Loucy (cell line): Measurements from ENCODE around the gene USP21.

Experiments used
- H2AFZ ChIP-seq: fragments of 200-600 bp; sonication (generic); 2 replicates; pipeline ENCODE4 v1.6.0; 2016; ENCODE audit warnings: antibody characterized with exemption, mild to moderate bottlenecking, low read length, moderate library complexity
- H3F3A ChIP-seq: fragments of 200-600 bp; 2 replicates; pipeline ENCODE4 v1.6.0; 2016; ENCODE audit warnings: antibody characterized with exemption, low read depth, mild to moderate bottlenecking
- H3K27me3 ChIP-seq: fragments of 200-600 bp; sonication (generic); 2 replicates; pipeline ENCODE4 v1.6.1; 2014; ENCODE audit warnings: low read length, mild to moderate bottlenecking; ENCODE audit not compliant: insufficient read depth, poor library complexity, severe bottlenecking
- H3K36me3 ChIP-seq: fragments of 200-600 bp; sonication (generic); 2 replicates; pipeline ENCODE4 v1.6.1; 2016; ENCODE audit warnings: low read length; ENCODE audit not compliant: insufficient read depth
- H3K4me1 ChIP-seq: fragments of 200-600 bp; sonication (generic); 2 replicates; pipeline ENCODE4 v1.5.1; 2014; ENCODE audit warnings: low read length, mild to moderate bottlenecking; ENCODE audit not compliant: insufficient read depth, poor library complexity, severe bottlenecking
- H3K4me2 ChIP-seq: fragments of 200-600 bp; sonication (generic); 2 replicates; pipeline ENCODE4 v1.6.0; 2014; ENCODE audit warnings: antibody characterized with exemption, low read length, low read depth, mild to moderate bottlenecking; ENCODE audit not compliant: poor library complexity, severe bottlenecking
- H3K4me3 ChIP-seq: fragments of 200-600 bp; sonication (generic); 2 replicates; pipeline ENCODE4 v1.5.1; 2014; ENCODE audit warnings: low read length, mild to moderate bottlenecking, mixed read lengths; ENCODE audit not compliant: poor library complexity, severe bottlenecking
- H3K79me2 ChIP-seq: fragments of 200-600 bp; sonication (generic); 2 replicates; pipeline ENCODE4 v1.6.1; 2014; ENCODE audit warnings: low read length; ENCODE audit not compliant: insufficient read depth
- H3K9ac ChIP-seq: fragments of 200-600 bp; sonication (generic); 2 replicates; pipeline ENCODE4 v1.6.0; 2014; ENCODE audit warnings: mild to moderate bottlenecking, low read depth, low read length, moderate library complexity; ENCODE audit not compliant: poor library complexity, severe bottlenecking
- H3K9me2 ChIP-seq: fragments of 200-600 bp; sonication (generic); replicated peaks from 2 replicates; pipeline ENCODE4 v1.6.1; 2016; ENCODE audit warnings: low read depth, low read length, mixed read lengths
- H3K9me3 ChIP-seq: fragments of 200-600 bp; sonication (generic); 2 replicates; pipeline ENCODE4 v1.6.1; 2014; ENCODE audit warnings: mild to moderate bottlenecking, antibody characterized with exemption, low read length, low read depth; ENCODE audit not compliant: insufficient read depth
- H4K20me1 ChIP-seq: fragments of 200-600 bp; sonication (generic); 2 replicates; pipeline ENCODE4 v1.6.0; 2014; ENCODE audit warnings: antibody characterized with exemption, low read length, mild to moderate bottlenecking; ENCODE audit not compliant: insufficient read depth, poor library complexity, severe bottlenecking
- EZH2phosphoT487 ChIP-seq: fragments of 200-600 bp; IDR thresholded peaks from 2 replicates; pipeline ENCODE4 v1.6.1; 2018; ENCODE audit warnings: antibody characterized with exemption, mild to moderate bottlenecking, moderate library complexity, borderline replicate concordance
- TF ChIP-seq, protein P1 (sequence below): fragments of 200-600 bp; sonication (generic); conservative IDR thresholded peaks from 2 replicates; pipeline ENCODE4 v1.5.1; 2014; ENCODE audit warnings: mild to moderate bottlenecking, antibody characterized with exemption, low read length

The USP21 gene

DNA sequence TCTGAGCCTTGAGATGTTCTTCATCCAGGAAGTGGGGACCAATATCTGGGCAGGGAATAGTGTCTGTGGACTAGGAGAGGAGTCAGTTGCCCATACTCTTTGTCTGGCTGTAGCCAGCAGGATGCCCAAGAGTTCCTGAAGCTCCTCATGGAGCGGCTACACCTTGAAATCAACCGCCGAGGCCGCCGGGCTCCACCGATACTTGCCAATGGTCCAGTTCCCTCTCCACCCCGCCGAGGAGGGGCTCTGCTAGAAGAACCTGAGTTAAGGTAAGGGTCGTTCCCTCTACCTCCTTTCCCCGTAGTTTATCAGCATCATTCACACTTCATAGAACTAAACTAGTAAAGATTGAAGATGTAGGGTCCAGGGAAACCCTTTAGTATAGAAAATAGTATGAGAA, 3.5 kb downstream of the USP21 start:
- no peak overlapping the region for H3K4me3 ChIP-seq
- H3K9me3 ChIP-seq = no peaks in the 10 kb centered on the region
- H3K36me3 ChIP-seq = peaks cover 9% of the 10 kb centered on the region; the same call in 1 of the 2 replicates
- H3K4me2 ChIP-seq = peak overlapping the region; percentile 80
- H3K27me3 ChIP-seq = no peaks in the 10 kb centered on the region
- no peaks in the 10 kb centered on the region for H3K9me2 ChIP-seq
- no peaks in the 10 kb centered on the region for H4K20me1 ChIP-seq
- TF ChIP-seq, protein P1, sequence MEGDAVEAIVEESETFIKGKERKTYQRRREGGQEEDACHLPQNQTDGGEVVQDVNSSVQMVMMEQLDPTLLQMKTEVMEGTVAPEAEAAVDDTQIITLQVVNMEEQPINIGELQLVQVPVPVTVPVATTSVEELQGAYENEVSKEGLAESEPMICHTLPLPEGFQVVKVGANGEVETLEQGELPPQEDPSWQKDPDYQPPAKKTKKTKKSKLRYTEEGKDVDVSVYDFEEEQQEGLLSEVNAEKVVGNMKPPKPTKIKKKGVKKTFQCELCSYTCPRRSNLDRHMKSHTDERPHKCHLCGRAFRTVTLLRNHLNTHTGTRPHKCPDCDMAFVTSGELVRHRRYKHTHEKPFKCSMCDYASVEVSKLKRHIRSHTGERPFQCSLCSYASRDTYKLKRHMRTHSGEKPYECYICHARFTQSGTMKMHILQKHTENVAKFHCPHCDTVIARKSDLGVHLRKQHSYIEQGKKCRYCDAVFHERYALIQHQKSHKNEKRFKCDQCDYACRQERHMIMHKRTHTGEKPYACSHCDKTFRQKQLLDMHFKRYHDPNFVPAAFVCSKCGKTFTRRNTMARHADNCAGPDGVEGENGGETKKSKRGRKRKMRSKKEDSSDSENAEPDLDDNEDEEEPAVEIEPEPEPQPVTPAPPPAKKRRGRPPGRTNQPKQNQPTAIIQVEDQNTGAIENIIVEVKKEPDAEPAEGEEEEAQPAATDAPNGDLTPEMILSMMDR = no peak
- TF ChIP-seq EZH2phosphoT487 = no peak
- peak overlapping the region; percentile 92 for H3K9ac ChIP-seq
- H3K4me1 ChIP-seq = peaks cover 36% of the 10 kb centered on the region
- H2AFZ ChIP-seq = no peak overlapping the region
- peaks cover 26% of the 10 kb centered on the region for H3K79me2 ChIP-seq
- no peaks in the 10 kb centered on the region for H3F3A ChIP-seq

GRCh38 chr1:161163793-161164192, 4.5 kb downstream of the USP21 start:
- Histone ChIP-seq H3K4me2 (no peak overlapping the region), H3K27me3 (no peaks in the 10 kb centered on the region), H3K79me2 (peaks cover 28% of the 10 kb centered on the region), H3K9ac (no peak overlapping the region), H3K9me2 (no peaks in the 10 kb centered on the region), H3F3A (no peaks in the 10 kb centered on the region), H2AFZ (no peak overlapping the region), H3K36me3 (no peaks in the 10 kb centered on the region; the same call in 1 of the 2 replicates), H3K4me1 (peaks cover 32% of the 10 kb centered on the region), H3K4me3 (no peak overlapping the region), H4K20me1 (no peaks in the 10 kb centered on the region), H3K9me3 (no peaks in the 10 kb centered on the region)
- TF ChIP-seq, protein P1 = no peak
- TF ChIP-seq EZH2phosphoT487 = no peak

DNA sequence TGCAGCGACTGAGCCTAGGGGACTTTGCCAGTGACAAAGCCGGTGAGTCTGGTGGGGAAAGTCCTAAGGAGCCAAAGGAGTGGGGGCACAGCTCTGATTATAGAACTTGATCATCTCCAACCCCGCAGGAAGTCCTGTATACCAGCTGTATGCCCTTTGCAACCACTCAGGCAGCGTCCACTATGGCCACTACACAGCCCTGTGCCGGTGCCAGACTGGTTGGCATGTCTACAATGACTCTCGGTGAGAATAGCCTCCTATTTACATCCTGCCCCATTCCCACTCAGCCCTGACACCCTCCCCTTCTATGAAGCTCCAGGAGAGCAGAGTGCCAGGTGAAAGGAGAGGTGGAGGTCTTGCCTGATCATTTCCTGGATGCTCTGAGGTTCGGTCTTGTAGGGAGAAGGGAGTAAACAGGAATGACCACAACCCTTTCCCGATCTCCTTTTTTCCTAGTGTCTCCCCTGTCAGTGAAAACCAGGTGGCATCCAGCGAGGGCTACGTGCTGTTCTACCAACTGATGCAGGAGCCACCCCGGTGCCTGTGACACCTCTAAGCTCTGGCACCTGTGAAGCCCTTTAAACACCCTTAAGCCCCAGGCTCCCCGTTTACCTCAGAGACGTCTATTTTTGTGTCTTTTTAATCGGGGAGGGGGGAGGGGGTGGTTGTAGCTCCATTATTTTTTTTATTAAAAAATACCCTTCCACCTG, 5.8 kb downstream of the USP21 start:
- peak overlapping the region; percentile 62 for H3K9ac ChIP-seq
- H3K9me2 ChIP-seq = no peaks in the 10 kb centered on the region
- H4K20me1 ChIP-seq = no peaks in the 10 kb centered on the region
- no peaks in the 10 kb centered on the region for H3F3A ChIP-seq
- peak overlapping the region; percentile 88 for H3K4me3 ChIP-seq
- peak overlapping the region; percentile 89 for H3K4me2 ChIP-seq
- peaks cover 21% of the 10 kb centered on the region for H3K79me2 ChIP-seq
- TF ChIP-seq, protein P1 = no peak
- TF ChIP-seq EZH2phosphoT487 = no peak
- no peaks in the 10 kb centered on the region for H3K27me3 ChIP-seq
- H3K9me3 ChIP-seq = no peaks in the 10 kb centered on the region
- no peaks in the 10 kb centered on the region for H3K36me3 ChIP-seq
- no peak overlapping the region for H2AFZ ChIP-seq
- H3K4me1 ChIP-seq = peaks cover 24% of the 10 kb centered on the region
